Measurements from ENCODE around the gene RAI2.
"Not testable (repeated sequence)": the region's sequence is repeated elsewhere in the genome, so short reads cannot be mapped to it uniquely, and the experiment has no call there.

The RAI2 gene

GRCh38 chrX:17826609-17827496 is 34.2 kb downstream of the RAI2 start:
- DNase-seq, result no peak

- no peak for DNase-seq
These were observed 36.1 kb downstream of the RAI2 start for GRCh38 chrX:17824980-17825379.

- no peak for DNase-seq
These were observed 38.7 kb downstream of the RAI2 start for GRCh38 chrX:17822351-17822750.

GRCh38 chrX:17820100-17820499 is 41.0 kb downstream of the RAI2 start:
- no peak for DNase-seq

GRCh38 chrX:17818726-17819125 is 42.4 kb downstream of the RAI2 start:
- no peak for DNase-seq

GRCh38 chrX:17817251-17817650 is 43.8 kb downstream of the RAI2 start:
- no peak for DNase-seq

- DNase-seq, result no peak
These were observed 46.5 kb downstream of the RAI2 start for GRCh38 chrX:17814557-17814956.

GRCh38 chrX:17814059-17814458 is 47.0 kb downstream of the RAI2 start:
- no peak for DNase-seq

GRCh38 chrX:17813277-17813676 is 47.8 kb downstream of the RAI2 start:
- DNase-seq, result no peak

- DNase-seq, result no peak
These were observed 48.3 kb downstream of the RAI2 start for GRCh38 chrX:17812763-17813162.

- DNase-seq, result no peak
These were observed 51.1 kb downstream of the RAI2 start for GRCh38 chrX:17809984-17810383.

GRCh38 chrX:17809273-17809672 is 51.8 kb downstream of the RAI2 start:
- no peak for DNase-seq

GRCh38 chrX:17805120-17805519 is 56.0 kb downstream of the RAI2 start:
- DNase-seq, result no peak

GRCh38 chrX:17803449-17803848 is 57.6 kb downstream of the RAI2 start:
- DNase-seq, result no peak

- no peak for DNase-seq
These were observed 58.3 kb downstream of the RAI2 start for GRCh38 chrX:17802756-17803155.

GRCh38 chrX:17801431-17801830 is 59.7 kb downstream of the RAI2 start:
- no peak for DNase-seq

GRCh38 chrX:17798921-17799320 is 62.2 kb downstream of the RAI2 start:
- no peak for DNase-seq

GRCh38 chrX:17792826-17793225 is 68.3 kb downstream of the RAI2 start:
- DNase-seq, result no peak

GRCh38 chrX:17788956-17789562 is 72.0 kb downstream of the RAI2 start:
- DNase-seq, result no peak

GRCh38 chrX:17788439-17788838 is 72.7 kb downstream of the RAI2 start:
- no peak for DNase-seq

GRCh38 chrX:17787557-17787956 is 73.5 kb downstream of the RAI2 start:
- no peak for DNase-seq

- not testable (repeated sequence) for DNase-seq
These were observed 74.3 kb downstream of the RAI2 start for GRCh38 chrX:17786554-17787347.

- DNase-seq, result no peak
These were observed 81.7 kb downstream of the RAI2 start for GRCh38 chrX:17779434-17779833.

- DNase-seq, result no peak
These were observed 82.1 kb downstream of the RAI2 start for GRCh38 chrX:17778997-17779396.

Data from GF-D8 (cell line).